ENCODE results near the gene YY1AP1. TPM values are rescaled to one million over a fixed set of nuclear protein-coding genes. Genes with fewer than 3 reads are reported as not detected.
"Not testable (repeated sequence)": the region's sequence is repeated elsewhere in the genome, so short reads cannot be mapped to it uniquely, and the experiment has no call there.

The YY1AP1 gene
- polyA plus RNA-seq, 6 donors from 2014 or later: 26.7 to 56.1 (median 32.2) TPM

DNA sequence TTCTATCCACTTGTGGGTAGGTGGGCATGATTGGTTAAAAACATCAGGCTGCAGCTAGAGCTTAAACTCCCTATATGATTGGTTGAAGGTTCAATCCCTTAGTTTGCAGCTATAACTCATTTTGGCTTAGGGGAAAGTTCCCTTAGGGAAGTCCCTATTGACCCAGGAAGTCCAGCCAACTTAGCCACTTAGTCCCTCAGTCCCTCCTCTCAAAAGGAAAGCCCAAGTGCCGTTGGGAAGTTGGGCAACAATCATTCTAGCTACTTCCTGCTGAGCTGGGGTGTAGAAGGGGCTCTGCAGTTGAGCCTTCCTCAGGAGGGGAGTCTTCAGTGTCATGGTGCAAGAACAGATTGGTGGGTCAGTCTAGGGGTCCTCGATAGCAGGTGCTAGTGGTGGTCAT lies 66.4 kb downstream of the YY1AP1 start:
- H3K4me1 Mint-ChIP-seq: no peaks in the 10 kb centered on the region
- no peaks in the 10 kb centered on the region for H3K27me3 Mint-ChIP-seq
- DNase-seq: no peak
- peaks cover 0 to 3% (median 0%) of the 10 kb centered on the region in 7 donors for H3K9me3 Mint-ChIP-seq
- no peak for ATAC-seq (ENCODE audit: low read depth in 2 of 2)
- H3K4me3 Mint-ChIP-seq: no peak overlapping the region
- no peaks in the 10 kb centered on the region for H3K36me3 Mint-ChIP-seq
- H3K27ac Mint-ChIP-seq: no peak overlapping the region

- H3K4me1 Mint-ChIP-seq; H3K36me3 Mint-ChIP-seq; ATAC-seq (ENCODE audit: low read depth in 2 of 2); H3K27ac Mint-ChIP-seq; DNase-seq; H3K27me3 Mint-ChIP-seq; H3K9me3 Mint-ChIP-seq: not testable (repeated sequence)
- peak overlapping the region in 2 of 8 donors; percentile 72 to 75 for H3K4me3 Mint-ChIP-seq
Measured at GRCh38 chr1:155613226-155613625, 75.3 kb downstream of the YY1AP1 start.

DNA sequence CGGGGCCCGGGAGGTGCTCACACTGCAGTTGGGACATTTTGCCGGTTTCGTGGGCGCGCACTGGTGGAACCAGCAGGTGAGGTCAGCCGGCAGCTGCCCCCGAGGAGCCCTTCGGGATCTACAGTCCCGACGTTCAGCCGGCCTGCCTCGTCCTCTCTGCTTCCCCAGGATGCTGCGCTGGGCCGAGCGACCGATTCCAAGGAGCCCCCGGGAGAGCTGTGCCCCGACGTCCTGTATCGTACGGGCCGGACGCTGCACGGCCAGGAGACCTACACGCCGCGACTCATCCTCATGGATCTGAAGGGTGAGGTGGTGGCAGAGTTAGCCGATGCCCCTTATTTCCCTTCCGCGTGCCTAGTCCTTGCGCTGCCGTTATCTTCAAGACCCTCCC lies 78.3 kb downstream of the YY1AP1 start:
- ATAC-seq (ENCODE audit: low read depth in 2 of 2): peak; percentile 5 to 8
- peak overlapping the region in 1 of 6 donors; percentile 89 for H3K27ac Mint-ChIP-seq
- not testable (repeated sequence) for H3K9me3 Mint-ChIP-seq, H3K36me3 Mint-ChIP-seq, H3K4me1 Mint-ChIP-seq, H3K27me3 Mint-ChIP-seq, DNase-seq
- peak overlapping the region; percentile 35 to 99 (median 95) for H3K4me3 Mint-ChIP-seq

DNA sequence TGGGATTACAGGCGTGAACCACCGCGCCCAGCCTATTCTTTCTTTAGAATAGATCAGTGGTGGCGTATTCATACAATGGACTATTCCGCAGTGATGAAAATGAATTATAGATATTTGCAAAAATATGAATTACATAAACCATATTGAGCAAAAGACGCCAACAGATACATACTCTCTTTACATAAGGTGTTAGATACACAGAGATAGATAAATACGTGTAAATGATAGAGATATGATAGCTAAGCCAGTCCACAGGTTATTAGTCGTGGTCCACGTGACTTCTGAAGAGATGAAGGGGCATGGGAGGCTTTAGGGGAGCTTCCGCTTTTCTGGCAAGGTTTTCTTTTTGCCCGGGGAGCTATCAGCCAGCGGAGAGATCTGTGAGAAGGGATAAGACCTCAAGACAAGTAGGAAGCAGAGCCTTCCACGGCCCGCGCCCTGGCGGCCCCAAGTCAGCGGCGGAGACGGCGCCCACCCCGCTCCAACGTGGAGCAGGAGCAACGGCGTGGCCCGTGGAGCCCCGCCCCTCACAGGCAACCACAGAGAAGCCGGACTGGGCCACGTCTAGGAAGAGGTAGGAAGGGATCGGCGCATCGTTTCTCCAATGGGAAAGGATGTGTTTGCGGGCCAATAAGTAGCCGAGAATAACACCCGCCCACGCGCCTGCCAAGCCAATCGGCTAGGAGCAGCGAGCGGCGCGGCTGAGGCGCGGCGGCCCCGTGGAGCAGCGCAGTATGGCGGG lies 78.9 kb downstream of the YY1AP1 start, which contains the start of gene MSTO1:
Gene MSTO1 (plus strand): TSS at position 704 of the 742 bp plus-strand sequence. CDS start 31 bp downstream, at position 735.
- H3K27ac Mint-ChIP-seq: peak within 1 kb of the TSS in 5 of 6 donors; percentile 89 to 98 (median 95)
- no peaks in the 10 kb centered on the region for H3K9me3 Mint-ChIP-seq
- H3K4me1 Mint-ChIP-seq: peaks cover 0 to 10% (median 7%) of the 10 kb centered on the region in 3 donors

More for the DNA sequence above, 78.9 kb downstream of the YY1AP1 start, which contains the start of gene MSTO1:
- Mint-ChIP-seq H3K27me3 (no peaks in the 10 kb centered on the region), H3K4me3 (peak within 1 kb of the TSS; percentile 93 to 99 (median 96)), H3K36me3 (peaks cover 0 to 2% of the 10 kb centered on the region in 2 donors)
- peak; percentile 95 to 96 for ATAC-seq (ENCODE audit: low read depth in 2 of 2)
- DNase-seq: peak; percentile 87

Other genes with a start within 250 kb of the YY1AP1 start
- gene ASH1L, start 126.0 kb downstream of the YY1AP1 start, polyA plus RNA-seq (ENCODE audit: low read depth in 6 of 6): 10 to 100 TPM in 5 of 6 donors, 1 to 10 TPM in 1; 6.4 to 51.8 (median 23.4) TPM
- 10 to 100 TPM in 4 of 6 donors, 1 to 10 TPM in 2; 4.8 to 24.8 (median 12.8) TPM for gene MSTO1, start 78.6 kb downstream of the YY1AP1 start, polyA plus RNA-seq (ENCODE audit: low read depth in 6 of 6)
- 10 to 100 TPM; 65.6 to 87.5 (median 77.6) TPM for gene DAP3, start 317 bp upstream of the YY1AP1 start, polyA plus RNA-seq (ENCODE audit: low read depth in 6 of 6)
- 10 to 100 TPM in 5 of 6 donors, 1 to 10 TPM in 1; 9.6 to 64.4 (median 30.7) TPM for gene GON4L, start 168.4 kb upstream of the YY1AP1 start, polyA plus RNA-seq (ENCODE audit: low read depth in 6 of 6)
- gene SYT11, start 170.8 kb upstream of the YY1AP1 start, polyA plus RNA-seq (ENCODE audit: low read depth in 6 of 6): 10 to 100 TPM in 1 of 6 donors, 1 to 10 TPM in 5; 1.4 to 10.9 (median 2.5) TPM
- 10 to 100 TPM in 5 of 6 donors, 1 to 10 TPM in 1; 5.2 to 30.0 (median 20.9) TPM for gene RIT1, start 222.6 kb upstream of the YY1AP1 start, polyA plus RNA-seq (ENCODE audit: low read depth in 6 of 6)
- 10 to 100 TPM in 1 of 6 donors, 1 to 10 TPM in 5; 5.5 to 10.7 (median 7.2) TPM for gene KHDC4, start 245.6 kb upstream of the YY1AP1 start, polyA plus RNA-seq (ENCODE audit: low read depth in 6 of 6)